GM12801 (cell line): ENCODE data around the gene CDH4.

Source experiments
- TF ChIP-seq, protein P1 (sequence below): IDR thresholded peaks from one replicate; pipeline ENCODE4 v1.5.1; 2011; ENCODE audit warnings: control low read depth; ENCODE audit not compliant: insufficient read length; ENCODE audit errors: extremely low read depth

The CDH4 gene

DNA sequence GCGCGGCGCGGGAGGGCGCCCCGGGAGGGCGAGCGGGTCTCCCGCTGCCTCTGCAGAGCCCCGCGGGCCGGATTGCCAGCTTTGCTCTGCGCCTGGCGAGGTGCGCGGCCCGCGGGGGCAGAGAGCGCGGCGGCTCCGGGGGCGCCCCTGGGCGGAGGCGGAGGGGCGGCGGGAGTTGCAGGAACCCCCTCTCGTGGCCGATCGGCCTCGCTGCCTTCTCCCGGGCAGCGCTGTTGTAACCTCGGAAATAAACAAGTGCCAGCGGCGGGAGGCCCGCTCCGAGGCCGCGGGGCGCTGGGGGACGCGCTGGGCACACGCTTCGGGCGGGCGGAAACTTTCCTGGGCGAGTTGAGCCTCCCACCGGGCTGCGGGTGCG, 1.2 kb downstream of the CDH4 start:
- TF ChIP-seq, protein P1, sequence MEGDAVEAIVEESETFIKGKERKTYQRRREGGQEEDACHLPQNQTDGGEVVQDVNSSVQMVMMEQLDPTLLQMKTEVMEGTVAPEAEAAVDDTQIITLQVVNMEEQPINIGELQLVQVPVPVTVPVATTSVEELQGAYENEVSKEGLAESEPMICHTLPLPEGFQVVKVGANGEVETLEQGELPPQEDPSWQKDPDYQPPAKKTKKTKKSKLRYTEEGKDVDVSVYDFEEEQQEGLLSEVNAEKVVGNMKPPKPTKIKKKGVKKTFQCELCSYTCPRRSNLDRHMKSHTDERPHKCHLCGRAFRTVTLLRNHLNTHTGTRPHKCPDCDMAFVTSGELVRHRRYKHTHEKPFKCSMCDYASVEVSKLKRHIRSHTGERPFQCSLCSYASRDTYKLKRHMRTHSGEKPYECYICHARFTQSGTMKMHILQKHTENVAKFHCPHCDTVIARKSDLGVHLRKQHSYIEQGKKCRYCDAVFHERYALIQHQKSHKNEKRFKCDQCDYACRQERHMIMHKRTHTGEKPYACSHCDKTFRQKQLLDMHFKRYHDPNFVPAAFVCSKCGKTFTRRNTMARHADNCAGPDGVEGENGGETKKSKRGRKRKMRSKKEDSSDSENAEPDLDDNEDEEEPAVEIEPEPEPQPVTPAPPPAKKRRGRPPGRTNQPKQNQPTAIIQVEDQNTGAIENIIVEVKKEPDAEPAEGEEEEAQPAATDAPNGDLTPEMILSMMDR, result no peak

GRCh38 chr20:61253640-61254511, 1.8 kb downstream of the CDH4 start:
- TF ChIP-seq, protein P1, result no peak

- TF ChIP-seq, protein P1, result no peak
Observed at GRCh38 chr20:61254881-61255626, 3.0 kb downstream of the CDH4 start.

DNA sequence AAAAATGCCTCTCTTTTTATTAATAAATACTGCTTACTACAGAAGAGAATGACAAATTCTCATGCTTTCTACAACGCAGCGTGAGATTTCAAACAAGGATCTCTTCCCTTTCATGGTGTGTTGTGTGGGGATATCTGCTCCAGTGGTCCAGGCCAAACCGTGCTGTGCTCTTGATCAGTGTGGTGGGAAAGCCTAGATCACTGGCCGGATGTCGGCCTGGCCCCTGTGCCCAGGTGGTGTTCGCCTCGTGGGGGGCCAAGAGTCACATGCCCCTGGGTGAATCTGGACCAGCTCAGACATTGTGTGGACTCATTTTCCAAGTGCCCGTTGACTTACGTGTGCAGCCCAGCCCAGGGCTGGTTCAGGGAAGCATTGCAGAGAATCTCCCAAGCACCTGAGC, 4.3 kb downstream of the CDH4 start:
- TF ChIP-seq, protein P1, result no peak

GRCh38 chr20:61256824-61257223, 4.8 kb downstream of the CDH4 start:
- TF ChIP-seq, protein P1, result no peak

DNA sequence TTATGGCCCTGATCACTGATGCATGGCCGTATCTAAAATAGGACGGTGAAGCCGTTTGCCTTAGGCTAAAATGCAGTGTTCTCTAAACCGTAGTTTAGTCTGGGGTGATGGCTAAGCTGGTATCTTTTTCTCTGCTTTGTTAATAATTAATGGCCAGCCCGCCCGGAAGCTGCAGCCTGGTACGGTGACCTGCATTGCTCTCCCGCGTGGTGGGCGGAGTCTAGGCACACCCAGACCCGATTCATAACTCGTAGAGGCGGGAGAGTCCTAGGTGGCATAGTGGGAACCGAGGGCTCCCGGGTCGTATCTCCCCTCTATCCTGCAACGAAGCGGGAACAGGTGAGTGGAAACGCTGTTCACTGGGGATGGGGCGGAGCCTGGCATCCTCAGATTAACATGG, 5.5 kb downstream of the CDH4 start:
- TF ChIP-seq, protein P1, result no peak

DNA sequence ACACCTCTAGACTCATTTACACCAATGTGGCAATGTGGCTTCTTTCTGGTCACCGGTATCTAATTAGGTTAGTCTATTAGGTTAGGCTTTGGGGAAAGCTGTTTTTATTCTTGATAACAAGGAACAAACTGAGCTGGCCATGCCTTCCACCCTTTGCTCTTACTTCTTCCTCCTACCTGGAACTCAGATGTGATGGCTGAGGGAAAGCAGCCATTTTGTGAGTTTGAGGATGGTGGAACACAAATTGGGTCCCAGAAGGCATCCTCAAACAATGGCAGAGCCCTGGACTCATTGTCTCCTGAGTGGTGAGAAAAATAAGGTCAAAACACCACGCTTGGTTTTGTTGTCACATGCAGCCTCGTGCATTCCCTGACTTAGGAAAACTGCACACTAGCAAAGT, 7.7 kb downstream of the CDH4 start:
- TF ChIP-seq, protein P1, result no peak
